Keratinocyte (primary cell): ENCODE results near the gene FNIP2.

ENCODE experiments used
- CTCF ChIP-seq, 3 experiments: IDR thresholded peaks in 1 of 3; conservative IDR thresholded peaks in 1 of 3; optimal IDR thresholded peaks in 1 of 3; 2 replicates in 2 of 3; 3 replicates in 1 of 3; pipeline versions ENCODE3 to v1.5.1; 2011; ENCODE audit warnings: low read length in 3 of 3, mild to moderate bottlenecking in 3 of 3, moderate library complexity in 2 of 3, control low read depth in 1 of 3, inconsistent platforms in 1 of 3; ENCODE audit not compliant: insufficient read depth in 2 of 3; ENCODE audit errors: extremely low read depth in 1 of 3
- EZH2 ChIP-seq: IDR thresholded peaks from one replicate; pipeline ENCODE4 v1.6.1; 2012; ENCODE audit warnings: inconsistent platforms, mild to moderate bottlenecking, low read length, moderate library complexity

- no peak for TF ChIP-seq CTCF (optimal IDR thresholded peaks at IDR 0.05 in 1 of 3, IDR thresholded peaks at IDR 0.05 in 1 of 3, conservative IDR thresholded peaks at IDR 0.05 in 1 of 3; ENCODE audit: extremely low read depth in 1 of 3, insufficient read depth in 2 of 3, low read length in 3 of 3)
- TF ChIP-seq EZH2 = no peak
Measured at GRCh38 chr4:158768555-158769174, at the start of gene FNIP2.
